H1 (cell line): ENCODE results near the gene PAX5.

Experiments
- ASH2L ChIP-seq: fragments of 200-600, 300-600 bp; sonication (generic); IDR thresholded peaks from one replicate; pipeline ENCODE4 v1.7.1; 2017; ENCODE audit warnings: low read length
- CHD2 ChIP-seq: IDR thresholded peaks from 2 replicates; pipeline ENCODE4 v1.6.1; 2012; ENCODE audit warnings: low read length, improper control_type of control experiment
- EGR1 ChIP-seq: IDR thresholded peaks from 2 replicates; pipeline ENCODE4 v1.6.1; 2011; ENCODE audit warnings: low read depth, low read length, borderline replicate concordance
- EZH2 ChIP-seq: fragments of 200-600 bp; sonication (generic); IDR thresholded peaks from 2 replicates; pipeline ENCODE4 v1.7.1; 2012; ENCODE audit warnings: low read depth, mild to moderate bottlenecking, moderate library complexity, low read length, inconsistent platforms; ENCODE audit not compliant: severe bottlenecking
- NRF1 ChIP-seq: IDR thresholded peaks from 2 replicates; pipeline ENCODE4 v1.6.1; 2011; ENCODE audit warnings: mild to moderate bottlenecking, low read depth, low read length, improper control_type of control experiment
- POLR2A ChIP-seq, 2 experiments: IDR thresholded peaks; 1 replicate in 1 of 2; 2 replicates in 1 of 2; pipeline ENCODE4 v1.6.1; 2011; ENCODE audit warnings: low read depth in 2 of 2, low read length in 2 of 2, mild to moderate bottlenecking in 2 of 2; ENCODE audit errors: control extremely low read depth in 1 of 2
- RFX5 ChIP-seq: IDR thresholded peaks from 2 replicates; pipeline ENCODE4 v1.6.1; 2011; ENCODE audit warnings: low read depth, low read length, improper control_type of control experiment, borderline replicate concordance
- SRF ChIP-seq: IDR thresholded peaks from 2 replicates; pipeline ENCODE4 v1.6.1; 2011; ENCODE audit warnings: mild to moderate bottlenecking, low read depth, low read length, moderate library complexity
- TCF12 ChIP-seq: IDR thresholded peaks from 2 replicates; pipeline ENCODE4 v1.6.1; 2011; ENCODE audit warnings: low read depth, mild to moderate bottlenecking, low read length
- ZNF274 ChIP-seq: IDR thresholded peaks from 2 replicates; pipeline ENCODE4 v1.7.0; 2012; ENCODE audit warnings: low read length, borderline replicate concordance; ENCODE audit errors: extremely low read depth
- TF ChIP-seq, protein P1 (sequence below), 3 experiments: IDR thresholded peaks; 1 replicate in 2 of 3; 2 replicates in 1 of 3; pipeline versions ENCODE4 v1.5.1 to v1.6.1; 2011; ENCODE audit warnings: low read length in 3 of 3, mild to moderate bottlenecking in 3 of 3, inconsistent platforms in 2 of 3, low read depth in 1 of 3, moderate library complexity in 1 of 3; ENCODE audit not compliant: insufficient read depth in 1 of 3; ENCODE audit errors: control extremely low read depth in 1 of 3

DNA sequence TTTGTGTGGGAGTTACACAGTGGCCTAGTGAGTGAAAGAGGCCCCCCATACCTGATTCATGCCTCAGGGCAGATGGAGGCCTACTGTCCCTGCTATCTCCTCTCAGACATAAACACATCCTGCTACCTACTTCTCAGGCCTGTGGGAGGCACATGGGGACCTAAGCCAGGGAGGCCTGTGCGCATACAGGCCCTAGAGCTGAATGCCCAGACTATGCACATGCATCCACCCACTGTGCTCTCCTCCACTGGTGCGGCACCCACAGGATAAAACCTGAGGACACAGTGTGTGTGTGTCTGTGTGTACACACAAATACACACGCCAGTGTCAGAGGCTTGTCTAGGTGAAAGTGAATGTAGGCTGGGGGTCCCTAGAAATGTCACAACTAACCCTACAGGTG lies 1.4 kb downstream of the PAX5 start:
- TF ChIP-seq NRF1 (no peak), CHD2 (no peak), POLR2A (IDR thresholded peaks at IDR 0.05; ENCODE audit: control extremely low read depth in 1 of 2, low read depth in 2 of 2, low read length in 2 of 2) (no peak), EZH2 (peak; percentile 29), EGR1 (no peak), ZNF274 (no peak), SRF (no peak), TCF12 (no peak), ASH2L (no peak), RFX5 (no peak)
- TF ChIP-seq, protein P1, sequence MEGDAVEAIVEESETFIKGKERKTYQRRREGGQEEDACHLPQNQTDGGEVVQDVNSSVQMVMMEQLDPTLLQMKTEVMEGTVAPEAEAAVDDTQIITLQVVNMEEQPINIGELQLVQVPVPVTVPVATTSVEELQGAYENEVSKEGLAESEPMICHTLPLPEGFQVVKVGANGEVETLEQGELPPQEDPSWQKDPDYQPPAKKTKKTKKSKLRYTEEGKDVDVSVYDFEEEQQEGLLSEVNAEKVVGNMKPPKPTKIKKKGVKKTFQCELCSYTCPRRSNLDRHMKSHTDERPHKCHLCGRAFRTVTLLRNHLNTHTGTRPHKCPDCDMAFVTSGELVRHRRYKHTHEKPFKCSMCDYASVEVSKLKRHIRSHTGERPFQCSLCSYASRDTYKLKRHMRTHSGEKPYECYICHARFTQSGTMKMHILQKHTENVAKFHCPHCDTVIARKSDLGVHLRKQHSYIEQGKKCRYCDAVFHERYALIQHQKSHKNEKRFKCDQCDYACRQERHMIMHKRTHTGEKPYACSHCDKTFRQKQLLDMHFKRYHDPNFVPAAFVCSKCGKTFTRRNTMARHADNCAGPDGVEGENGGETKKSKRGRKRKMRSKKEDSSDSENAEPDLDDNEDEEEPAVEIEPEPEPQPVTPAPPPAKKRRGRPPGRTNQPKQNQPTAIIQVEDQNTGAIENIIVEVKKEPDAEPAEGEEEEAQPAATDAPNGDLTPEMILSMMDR (IDR thresholded peaks at IDR 0.05; ENCODE audit: control extremely low read depth in 1 of 3, insufficient read depth in 1 of 3, low read depth in 1 of 3, low read length in 3 of 3), result no peak
